Activated T-helper 1 cell treated with anti-CD3 and anti-CD28 coated beads, Interleukin-2, amount 50 U/mL, for 16 hours (primary cell): ENCODE results near the gene GSAP.

ENCODE experiments used
- DNase-seq, 2 donors: peaks; one replicate each; pipeline ENCODE4 v3.0.0-alpha.2; 2020; ENCODE audit warnings: low read depth in 1 of 2, low spot score in 1 of 2

Gene GSAP

GRCh38 chr7:77329466-77330168 is 86.5 kb downstream of the GSAP start:
- DNase-seq: no peak

GRCh38 chr7:77328669-77329068 is 87.5 kb downstream of the GSAP start:
- no peak for DNase-seq

GRCh38 chr7:77327932-77328628 is 88.1 kb downstream of the GSAP start:
- DNase-seq: no peak

GRCh38 chr7:77327067-77327931 is 88.8 kb downstream of the GSAP start:
- no peak for DNase-seq

- DNase-seq: no peak
These were observed 90.0 kb downstream of the GSAP start for GRCh38 chr7:77326131-77326530.

GRCh38 chr7:77321300-77321699 is 94.8 kb downstream of the GSAP start:
- no peak for DNase-seq

- DNase-seq: no peak
These were observed 95.4 kb downstream of the GSAP start for GRCh38 chr7:77320714-77321113.

GRCh38 chr7:77320137-77320536 is 96.0 kb downstream of the GSAP start:
- DNase-seq: no peak

- DNase-seq: no peak
These were observed 98.1 kb downstream of the GSAP start for GRCh38 chr7:77318019-77318418.

GRCh38 chr7:77316219-77316978 is 99.8 kb downstream of the GSAP start:
- DNase-seq: no peak

GRCh38 chr7:77315182-77315591 is 101.0 kb downstream of the GSAP start:
- DNase-seq: no peak

GRCh38 chr7:77313876-77314480 is 102.2 kb downstream of the GSAP start:
- no peak for DNase-seq

GRCh38 chr7:77313085-77313484 is 103.1 kb downstream of the GSAP start:
- DNase-seq: no peak

GRCh38 chr7:77310982-77311381 is 105.2 kb downstream of the GSAP start:
- no peak for DNase-seq

GRCh38 chr7:77309714-77310220 is 106.4 kb downstream of the GSAP start:
- no peak for DNase-seq

- DNase-seq: no peak
These were observed 107.4 kb downstream of the GSAP start for GRCh38 chr7:77308792-77309191.

- DNase-seq: no peak
These were observed 109.7 kb downstream of the GSAP start for GRCh38 chr7:77306231-77307067.

GRCh38 chr7:77295549-77295948 is 120.6 kb downstream of the GSAP start:
- DNase-seq: no peak

GRCh38 chr7:77293046-77293445 is 123.1 kb downstream of the GSAP start:
- DNase-seq: no peak

- DNase-seq: no peak
These were observed 125.7 kb downstream of the GSAP start for GRCh38 chr7:77290425-77290824.
